GM19239 (cell line): Measurements from ENCODE around the gene PLCB3.
A peak's percentile ranks its signal among the peaks of the same experiment; 100 is the strongest.

Experiments used
- DNase-seq: peaks from one replicate; pipeline ENCODE4 v3.0.0; 2011; ENCODE audit warnings: low spot score; ENCODE audit not compliant: insufficient read length
- FAIRE-seq: peaks from 2 replicates; lab custom pipeline; 2011; peaks lifted over from hg19 to GRCh38; lab: Jason Lieb, UNC

The PLCB3 gene

DNA sequence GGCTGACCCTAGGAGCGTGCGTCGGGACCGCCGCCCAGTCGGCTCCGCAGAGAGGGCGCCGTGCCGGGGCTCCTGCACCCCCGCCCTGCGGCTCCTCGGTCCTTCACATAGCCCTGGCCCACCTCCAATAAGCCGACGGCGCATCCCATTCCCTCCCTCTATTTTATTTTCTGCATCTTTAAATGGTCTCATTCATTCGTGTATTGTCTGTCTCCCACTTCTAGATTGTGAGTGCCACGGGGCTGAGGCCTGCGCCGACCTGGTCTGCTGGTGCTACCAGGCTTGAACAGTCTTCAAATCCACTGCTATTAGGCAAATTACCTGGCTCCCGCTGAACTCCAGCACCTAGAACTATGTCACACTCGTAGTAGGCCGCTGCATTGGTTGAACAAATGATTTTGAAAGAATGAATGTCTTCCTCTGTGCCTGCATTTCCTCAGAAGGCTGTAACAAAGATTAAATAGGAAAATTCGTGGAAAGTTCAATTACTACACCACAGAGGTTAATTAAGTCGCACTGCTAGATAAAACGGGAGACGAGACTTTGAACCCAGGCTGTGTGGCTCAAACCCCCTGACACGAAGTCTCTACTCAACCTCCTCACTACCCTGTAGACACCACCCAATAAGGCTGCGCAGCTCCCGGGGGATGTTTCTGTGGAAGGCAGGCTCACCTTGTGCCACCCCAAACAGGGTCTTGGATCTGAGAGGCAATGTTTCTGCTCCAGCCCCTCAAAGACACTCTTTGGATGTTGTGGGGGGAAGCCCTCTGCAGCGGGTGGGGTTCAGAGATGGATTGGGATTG, 3.4 kb upstream of the PLCB3 start:
- DNase-seq (no peak), FAIRE-seq (no peak)

DNA sequence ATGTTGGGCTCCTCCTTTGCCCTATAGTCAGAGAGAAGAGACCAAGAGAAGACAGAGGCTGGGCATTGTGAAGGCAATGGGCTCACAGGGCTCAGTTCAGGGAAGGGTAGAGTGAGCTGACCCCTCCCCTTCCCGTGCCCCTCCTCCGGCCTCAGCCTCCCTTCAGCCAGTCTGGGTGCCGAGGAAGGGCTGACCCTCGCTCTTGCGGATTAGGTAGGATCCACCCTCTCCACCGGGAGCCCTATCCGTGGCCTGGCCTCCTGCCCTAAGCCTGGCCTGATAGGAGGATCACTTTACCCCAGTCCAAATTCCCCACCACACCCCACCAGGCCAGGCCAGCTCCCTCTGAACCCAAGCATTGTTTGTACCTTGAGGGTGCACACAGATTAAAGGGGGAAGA, 2.8 kb upstream of the PLCB3 start:
- FAIRE-seq (no peak), DNase-seq (no peak)

DNA sequence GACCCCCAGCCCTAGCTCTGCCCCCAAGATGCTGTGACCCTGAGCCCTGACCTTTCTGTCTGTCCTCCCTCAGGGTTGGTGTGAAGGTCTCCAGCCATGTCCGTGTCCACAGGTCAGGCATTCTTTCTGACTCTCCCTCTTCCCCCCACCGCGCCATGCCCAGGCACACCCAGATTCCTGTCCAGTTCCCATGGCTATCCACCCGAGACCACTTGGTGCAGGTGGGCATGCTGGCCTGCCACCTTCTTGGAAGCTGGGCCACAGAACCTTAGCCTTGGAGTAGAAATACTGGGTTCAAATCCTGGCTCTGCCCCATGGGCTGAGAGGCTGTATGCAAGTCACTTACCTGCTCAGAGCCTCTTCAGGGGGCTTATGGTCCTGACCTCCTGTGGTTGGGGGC, 2.3 kb upstream of the PLCB3 start:
- no peak for DNase-seq
- no peak for FAIRE-seq

DNA sequence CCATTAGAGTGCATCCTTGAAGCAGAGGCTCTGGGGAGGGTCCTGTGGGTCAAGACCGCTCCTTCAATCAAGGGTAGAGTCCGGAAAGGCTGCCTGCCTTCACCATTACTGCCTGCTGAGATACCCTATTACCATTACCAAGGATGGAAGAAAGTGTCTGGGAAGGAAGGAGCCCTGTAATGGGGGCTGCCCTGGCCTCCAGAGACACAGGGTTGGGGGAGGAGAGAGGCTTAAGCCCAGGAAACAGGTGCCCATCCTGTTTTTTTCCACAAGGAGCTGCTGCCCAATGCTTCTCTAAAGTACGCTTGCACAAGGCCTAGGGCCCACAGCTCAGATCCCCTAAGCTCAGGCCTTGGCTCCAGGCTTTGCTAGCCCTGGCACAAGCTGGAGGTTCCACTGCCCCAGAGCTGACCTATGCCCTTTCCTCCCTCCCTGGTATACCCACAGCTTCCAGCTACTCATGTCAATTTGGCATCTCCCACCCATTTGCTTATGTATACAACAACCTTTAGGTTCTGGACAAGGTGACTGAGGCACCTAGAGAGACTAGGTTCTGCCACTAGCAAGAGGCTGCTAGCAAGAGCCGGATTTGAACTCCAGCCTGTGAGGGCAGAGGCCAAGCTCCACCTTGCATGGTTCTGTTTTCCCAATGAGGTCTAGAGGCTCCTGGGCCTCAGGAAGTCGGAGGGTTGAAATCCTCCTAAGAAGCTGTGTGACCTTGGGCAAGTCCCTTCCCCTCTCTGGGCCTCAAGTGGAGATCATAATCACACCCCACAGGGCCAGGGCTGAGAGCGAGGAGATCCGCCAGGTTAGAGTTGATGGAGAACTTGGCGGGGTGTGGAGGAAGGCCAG, 1.5 kb upstream of the PLCB3 start:
- FAIRE-seq: no peak
- no peak for DNase-seq

DNA sequence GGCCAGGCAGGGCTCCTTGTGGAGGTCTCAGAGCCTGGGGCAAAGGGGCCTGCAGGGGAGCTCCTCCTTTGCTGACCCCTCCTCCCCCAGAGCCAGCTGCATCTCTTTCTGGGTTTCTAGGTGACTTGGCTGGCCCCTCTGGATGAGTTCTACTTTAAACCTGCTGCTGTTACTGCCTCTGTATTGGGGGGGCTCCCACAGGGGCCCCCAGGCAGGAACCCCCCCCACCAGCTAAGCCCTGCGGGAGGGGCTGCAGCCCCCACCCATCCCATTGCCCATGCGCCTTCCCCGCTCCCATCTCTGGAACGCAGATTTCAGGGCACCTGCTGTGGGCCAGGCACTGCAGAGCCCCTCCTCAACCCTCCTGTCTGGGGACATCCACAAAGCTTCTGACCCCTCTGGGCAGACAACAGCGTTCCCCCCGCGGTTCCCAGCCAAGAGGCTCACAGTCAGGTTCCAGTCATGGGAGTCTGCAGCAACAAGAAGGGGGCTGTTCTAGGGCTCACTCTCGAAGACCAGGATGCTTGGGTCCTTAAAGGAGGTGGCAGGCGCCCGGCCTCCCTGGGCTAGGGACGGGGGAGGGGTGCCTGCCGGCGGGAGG, 815 bp upstream of the PLCB3 start:
- FAIRE-seq (no peak), DNase-seq (no peak)

DNA sequence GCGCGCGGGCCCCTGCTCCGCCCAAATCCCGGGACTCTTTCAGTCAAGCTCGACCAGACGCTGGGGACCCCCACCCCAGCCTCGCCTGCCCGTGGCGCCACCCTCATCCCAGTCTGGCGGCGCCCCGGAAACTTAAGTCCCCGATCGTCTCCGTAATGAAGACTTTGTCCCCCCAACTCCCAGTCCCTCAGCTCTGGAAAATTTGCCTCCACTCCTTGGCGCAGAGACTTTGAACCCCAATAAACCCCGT, 348 bp downstream of the PLCB3 start:
- FAIRE-seq: no peak
- DNase-seq: no peak

DNA sequence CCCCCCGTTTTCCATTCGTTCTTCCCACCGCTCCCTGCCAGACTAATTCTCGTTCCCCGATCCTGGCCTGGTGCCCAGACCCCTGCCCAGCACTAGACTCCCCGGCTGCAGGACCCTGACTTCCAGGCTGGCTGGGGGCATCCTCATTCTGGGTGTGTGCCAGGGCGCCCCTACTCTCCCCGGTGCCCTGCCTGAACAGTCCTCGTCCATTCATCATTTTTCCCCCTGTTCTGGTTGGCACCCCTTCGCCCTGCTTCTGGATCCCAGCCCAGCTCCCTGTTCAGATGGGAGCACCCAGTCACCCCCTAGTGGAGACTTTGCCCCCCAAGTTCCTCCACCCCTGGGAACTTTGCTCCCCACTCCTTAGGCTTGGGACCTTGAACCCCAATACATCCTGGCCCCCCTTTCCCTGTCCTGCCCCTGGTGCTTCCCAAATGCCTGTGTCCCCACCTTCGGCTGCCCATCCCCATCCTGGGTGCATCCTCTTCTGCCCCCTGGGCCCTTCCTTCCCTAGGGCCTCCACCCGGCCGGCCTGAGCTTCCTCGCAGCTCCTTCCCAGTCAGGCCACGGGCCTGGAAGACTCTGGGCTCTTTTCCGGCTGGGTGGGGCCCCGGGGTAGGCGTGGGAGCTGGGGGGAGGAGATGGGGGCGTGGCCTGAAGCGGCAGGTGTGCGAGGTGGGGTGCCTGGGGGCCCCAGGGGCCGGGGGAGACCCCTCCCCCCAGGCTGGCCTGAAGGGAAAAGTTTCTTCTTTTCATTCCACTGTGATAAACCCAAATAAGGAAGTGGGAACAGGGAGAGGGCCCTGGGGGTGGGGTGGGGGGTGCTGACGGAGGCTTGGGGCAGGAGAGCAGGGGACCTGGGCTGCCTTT, 908 bp downstream of the PLCB3 start:
- peak; percentile 63 for DNase-seq
- no peak for FAIRE-seq

DNA sequence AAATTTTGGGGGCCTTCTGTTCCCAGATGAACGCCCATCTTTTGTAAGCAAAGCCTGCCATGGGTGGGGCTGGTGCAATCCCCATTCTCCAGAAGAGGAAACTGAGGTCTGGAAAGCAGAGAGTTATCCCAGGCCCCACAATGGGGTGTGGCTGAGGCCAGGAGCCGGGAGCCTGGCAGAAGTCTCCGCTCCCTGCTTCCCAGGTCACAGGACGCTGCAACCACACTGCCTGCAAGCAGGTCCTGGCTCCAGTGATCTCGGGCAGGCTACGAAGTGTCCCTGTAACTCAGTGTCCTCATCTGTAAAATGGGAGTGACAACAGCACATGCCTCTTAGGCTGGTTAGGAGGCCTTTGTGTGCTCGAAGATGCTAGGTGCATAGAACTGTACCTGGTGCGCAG, 1.7 kb downstream of the PLCB3 start:
- DNase-seq (no peak), FAIRE-seq (no peak)

DNA sequence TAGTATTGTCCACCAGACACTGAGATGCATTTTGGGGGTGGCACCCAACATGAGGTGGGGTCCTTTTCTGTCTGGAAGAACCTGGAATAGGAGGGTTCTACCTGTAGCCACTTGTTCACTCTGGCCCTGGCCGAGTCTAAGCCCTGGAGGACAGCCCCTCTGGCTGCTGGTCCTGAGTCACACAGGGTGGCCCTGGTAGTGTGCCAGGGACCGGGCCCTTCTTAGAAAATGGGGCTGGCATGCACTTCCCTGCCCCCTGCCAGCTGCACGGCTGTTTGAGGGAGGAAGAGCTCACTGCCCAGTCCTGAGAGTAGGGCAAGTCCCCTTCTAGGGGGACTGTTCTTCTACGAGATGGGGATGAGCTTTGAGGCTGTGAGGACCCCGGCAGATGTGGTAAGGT, 2.2 kb downstream of the PLCB3 start:
- no peak for DNase-seq
- FAIRE-seq: no peak

DNA sequence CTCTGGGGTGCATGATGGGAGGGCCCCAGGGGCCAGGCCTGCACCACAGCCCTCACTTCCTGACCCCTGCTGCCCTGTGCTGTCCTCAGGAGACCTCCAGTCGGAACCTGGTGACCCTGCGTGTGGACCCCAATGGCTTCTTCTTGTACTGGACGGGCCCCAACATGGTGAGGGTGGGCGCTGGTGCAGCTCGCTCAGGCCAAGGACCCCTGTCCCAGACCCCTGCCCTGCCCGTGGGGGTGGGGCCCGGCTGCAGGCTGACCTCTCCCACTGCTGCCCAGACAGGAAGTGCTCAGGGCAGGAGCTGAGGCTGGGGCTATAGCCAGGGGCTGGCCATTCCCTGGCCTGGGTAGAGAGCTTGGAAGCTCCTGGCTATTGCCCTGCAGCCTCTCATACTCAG, 3.0 kb downstream of the PLCB3 start:
- no peak for FAIRE-seq
- no peak for DNase-seq

DNA sequence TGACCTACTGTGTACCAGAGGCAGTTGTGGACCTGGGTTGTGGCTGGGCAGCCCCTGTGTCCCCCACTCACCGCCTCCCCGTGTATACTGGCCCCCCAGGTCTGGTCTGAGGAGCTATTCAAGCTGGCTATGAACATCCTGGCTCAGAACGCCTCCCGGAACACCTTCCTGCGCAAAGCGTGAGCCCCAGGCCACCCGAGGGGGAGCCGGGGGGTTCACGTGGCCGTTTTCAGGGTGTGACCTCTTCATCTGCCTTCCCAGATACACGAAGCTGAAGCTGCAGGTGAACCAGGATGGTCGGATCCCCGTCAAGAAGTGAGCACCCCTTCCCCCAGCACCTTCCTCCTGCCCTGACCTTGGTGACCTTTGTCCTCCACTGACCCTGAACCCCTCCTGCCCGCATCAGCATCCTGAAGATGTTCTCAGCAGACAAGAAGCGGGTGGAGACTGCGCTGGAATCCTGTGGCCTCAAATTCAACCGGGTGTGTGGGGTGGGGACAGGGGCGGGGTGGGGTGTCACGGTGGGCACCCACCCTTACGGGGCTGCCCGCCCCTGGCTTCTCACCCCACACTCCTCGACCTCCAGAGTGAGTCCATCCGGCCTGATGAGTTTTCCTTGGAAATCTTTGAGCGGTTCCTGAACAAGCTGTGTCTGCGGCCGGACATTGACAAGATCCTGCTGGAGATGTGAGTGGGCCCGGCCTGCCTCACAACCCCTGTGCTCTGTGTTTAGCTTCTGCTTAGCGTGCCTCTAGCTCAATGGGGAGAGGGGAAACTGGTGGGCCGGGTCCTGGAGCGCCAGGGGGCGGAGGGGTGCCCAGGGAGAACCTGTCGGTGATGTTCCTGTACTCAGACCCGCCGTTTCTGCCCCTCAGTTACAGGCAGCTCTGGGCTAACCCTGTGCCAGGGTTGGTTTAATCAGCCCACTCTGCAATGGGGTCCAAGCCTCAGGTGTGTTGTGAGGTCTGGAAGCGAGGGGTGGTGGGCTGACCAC, 4.1 kb downstream of the PLCB3 start:
- no peak for DNase-seq
- no peak for FAIRE-seq

DNA sequence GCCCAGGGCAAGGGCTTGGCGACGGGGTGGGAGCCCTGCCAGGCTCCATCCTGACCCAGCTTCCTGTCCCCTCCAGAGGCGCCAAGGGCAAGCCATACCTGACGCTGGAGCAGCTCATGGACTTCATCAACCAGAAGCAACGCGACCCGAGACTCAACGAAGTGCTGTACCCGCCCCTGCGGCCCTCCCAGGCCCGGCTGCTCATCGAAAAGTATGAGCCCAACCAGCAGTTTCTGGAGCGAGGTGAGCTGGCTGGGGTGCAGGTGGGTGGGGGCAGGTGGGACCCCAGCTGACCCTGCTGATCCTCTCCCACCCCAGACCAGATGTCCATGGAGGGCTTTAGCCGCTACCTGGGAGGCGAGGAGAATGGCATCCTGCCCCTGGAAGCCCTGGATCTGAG, 5.0 kb downstream of the PLCB3 start:
- DNase-seq: no peak
- no peak for FAIRE-seq

DNA sequence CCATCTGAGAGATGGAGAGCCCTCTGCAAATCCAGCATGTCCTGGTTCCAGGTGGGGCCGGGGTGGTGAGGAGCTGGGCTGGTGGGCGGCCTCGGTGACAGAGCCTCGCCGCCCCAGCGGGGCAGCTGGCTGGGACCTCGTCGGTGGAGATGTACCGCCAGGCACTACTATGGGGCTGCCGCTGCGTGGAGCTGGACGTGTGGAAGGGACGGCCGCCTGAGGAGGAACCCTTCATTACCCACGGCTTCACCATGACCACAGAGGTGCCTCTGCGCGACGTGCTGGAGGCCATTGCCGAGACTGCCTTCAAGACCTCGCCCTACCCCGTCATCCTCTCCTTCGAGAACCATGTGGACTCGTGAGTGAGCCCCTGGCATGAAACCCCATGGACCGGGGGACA, 7.0 kb downstream of the PLCB3 start:
- DNase-seq (no peak), FAIRE-seq (no peak)

DNA sequence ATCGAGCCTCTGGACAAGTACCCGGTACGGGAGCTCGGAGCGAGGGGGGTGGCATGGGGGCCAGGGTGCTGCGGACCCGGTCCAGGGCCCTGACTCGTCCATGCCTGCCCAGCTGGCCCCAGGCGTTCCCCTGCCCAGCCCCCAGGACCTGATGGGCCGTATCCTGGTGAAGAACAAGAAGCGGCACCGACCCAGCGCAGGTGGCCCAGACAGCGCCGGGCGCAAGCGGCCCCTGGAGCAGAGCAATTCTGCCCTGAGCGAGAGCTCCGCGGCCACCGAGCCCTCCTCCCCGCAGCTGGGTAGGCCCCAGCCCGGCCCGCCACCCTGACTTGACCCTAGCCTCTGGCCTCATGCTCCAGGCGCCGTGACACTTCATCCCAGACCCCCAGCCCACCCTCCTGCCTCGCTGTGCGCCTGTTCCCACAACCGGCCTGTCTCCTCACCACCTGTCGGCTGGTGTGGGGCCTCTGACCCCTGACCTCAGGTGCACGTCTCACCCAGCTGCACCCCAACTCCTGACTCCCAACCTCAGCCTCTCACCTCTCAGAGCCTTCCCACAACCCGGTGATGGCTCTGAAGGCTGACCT, 7.7 kb downstream of the PLCB3 start:
- no peak for FAIRE-seq

DNA sequence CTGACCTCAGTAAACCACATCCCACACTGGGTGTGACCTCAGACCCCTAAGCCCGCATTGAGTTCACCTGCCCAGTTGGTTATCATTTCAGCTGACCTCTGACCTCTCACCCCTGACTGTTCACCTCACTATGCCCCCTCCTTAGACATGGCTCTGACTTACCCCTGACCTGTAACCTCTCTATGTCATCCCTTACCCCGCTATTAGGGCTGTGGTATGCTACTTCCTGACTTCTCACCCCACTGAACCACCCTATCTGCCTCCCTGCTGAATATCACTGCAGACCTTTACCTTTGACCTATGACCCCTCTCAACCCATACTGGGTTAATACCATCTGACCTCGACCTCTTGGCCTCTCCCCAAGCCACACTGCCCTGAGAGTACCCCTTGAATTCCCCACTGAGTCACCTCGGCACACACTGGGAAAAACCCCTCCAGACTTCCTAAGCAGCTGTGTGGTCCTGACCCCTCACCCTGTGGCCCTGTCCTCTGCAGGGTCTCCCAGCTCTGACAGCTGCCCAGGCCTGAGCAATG, 8.3 kb downstream of the PLCB3 start:
- FAIRE-seq (no peak), DNase-seq (no peak)

More for the DNA sequence above, 7.7 kb downstream of the PLCB3 start:
- DNase-seq: no peak

DNA sequence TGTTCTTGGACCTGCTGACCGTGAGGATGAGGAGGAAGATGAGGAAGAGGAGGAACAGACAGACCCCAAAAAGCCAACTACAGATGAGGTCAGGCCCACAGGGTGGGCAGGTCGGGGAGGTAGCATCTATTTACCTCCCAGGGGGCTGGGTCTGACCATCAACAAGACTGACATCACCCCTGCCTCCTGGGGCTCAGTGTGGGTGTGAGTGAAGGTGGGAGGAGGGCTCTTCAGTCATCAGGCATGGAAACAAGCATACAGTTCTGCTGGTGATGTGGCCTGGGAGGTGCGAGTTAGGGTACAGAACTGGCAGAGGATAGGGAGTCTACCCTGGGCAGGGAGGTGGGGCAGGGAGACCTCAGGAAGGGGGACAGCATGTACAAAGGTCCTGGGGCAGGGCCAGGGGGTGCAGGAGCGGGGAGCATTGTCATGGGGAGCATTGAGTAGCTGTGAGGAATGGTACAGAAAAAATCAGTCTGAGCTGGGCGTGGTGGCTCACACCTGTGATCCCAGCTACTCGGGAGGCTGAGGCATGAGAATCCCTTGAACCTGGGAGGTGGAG, 8.9 kb downstream of the PLCB3 start:
- DNase-seq (no peak), FAIRE-seq (no peak)

DNA sequence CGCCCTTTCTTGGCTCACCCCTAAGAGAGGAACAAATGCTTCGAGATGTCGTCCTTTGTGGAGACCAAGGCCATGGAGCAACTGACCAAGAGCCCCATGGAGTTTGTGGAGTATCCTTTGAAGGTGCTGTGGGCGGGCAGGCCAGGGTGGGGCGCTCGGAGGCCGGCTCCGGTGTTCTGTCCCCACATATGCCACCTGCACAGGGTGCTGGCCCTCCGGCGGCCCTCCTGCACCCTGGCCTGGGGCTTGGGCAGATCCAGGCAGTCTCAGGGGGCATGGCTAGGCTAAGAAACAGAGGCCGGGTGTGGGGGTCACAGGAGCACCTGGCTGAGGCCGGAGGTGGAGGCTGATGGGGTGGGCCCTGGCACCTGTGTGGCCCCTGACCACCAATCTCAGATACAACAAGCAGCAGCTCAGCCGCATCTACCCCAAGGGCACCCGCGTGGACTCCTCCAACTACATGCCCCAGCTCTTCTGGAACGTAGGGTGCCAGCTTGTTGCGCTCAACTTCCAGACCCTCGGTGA, 10.3 kb downstream of the PLCB3 start:
- FAIRE-seq: no peak

DNA sequence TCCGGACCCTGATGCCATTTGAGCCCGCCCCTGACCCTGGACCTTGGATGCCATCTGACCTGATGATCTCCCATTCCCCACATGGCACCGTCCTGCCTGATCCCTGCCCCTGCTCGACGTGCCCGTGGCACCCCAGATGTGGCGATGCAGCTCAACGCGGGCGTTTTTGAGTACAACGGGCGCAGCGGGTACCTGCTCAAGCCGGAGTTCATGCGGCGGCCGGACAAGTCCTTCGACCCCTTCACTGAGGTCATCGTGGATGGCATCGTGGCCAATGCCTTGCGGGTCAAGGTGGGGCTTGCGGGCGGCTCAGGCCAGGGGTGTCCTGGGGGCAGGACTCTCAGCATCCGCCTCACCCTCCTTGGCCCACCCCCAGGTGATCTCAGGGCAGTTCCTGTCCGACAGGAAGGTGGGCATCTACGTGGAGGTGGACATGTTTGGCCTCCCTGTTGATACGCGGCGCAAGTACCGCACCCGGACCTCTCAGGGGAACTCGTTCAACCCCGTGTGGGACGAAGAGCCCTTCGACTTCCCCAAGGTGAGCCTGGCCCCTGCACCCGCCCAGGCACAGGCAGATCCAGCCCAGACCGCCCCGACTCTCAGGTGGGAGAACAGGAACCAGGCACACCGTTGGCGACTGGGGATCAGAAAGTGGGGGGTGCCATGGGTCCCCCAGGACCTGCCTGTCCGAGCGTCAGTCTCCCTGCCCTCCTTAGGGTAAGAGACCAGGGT, 11.1 kb downstream of the PLCB3 start:
- DNase-seq: no peak

More for the DNA sequence above, 10.3 kb downstream of the PLCB3 start:
- DNase-seq: no peak

More for the DNA sequence above, 11.1 kb downstream of the PLCB3 start:
- FAIRE-seq: no peak
